ENCODE data around the gene FRYL. TPM values are rescaled to one million over a fixed set of nuclear protein-coding genes. Genes with fewer than 3 reads are reported as not detected.

FRYL gene
- total RNA-seq, 4 donors from 2014 or later: 43.2 to 92.5 (median 62.1) TPM

GRCh38 chr4:48542888-48543287, 237.2 kb downstream of the FRYL start:
- no peak for TF ChIP-seq POLR2AphosphoS5 (IDR thresholded peaks at IDR 0.05)
- no peak for TF ChIP-seq EP300 (IDR thresholded peaks at IDR 0.05)
- no peak for TF ChIP-seq POLR2A (IDR thresholded peaks at IDR 0.05)
- TF ChIP-seq CTCF (IDR thresholded peaks at IDR 0.05): no peak
- Histone ChIP-seq H3K27ac (no peak overlapping the region), H3K4me3 (no peak overlapping the region), H3K27me3 (no peaks in the 10 kb centered on the region), H3K4me1 (peaks cover 0 to 13% (median 0%) of the 10 kb centered on the region in 3 donors), H3K9me3 (no peaks in the 10 kb centered on the region), H3K36me3 (peaks cover 11 to 79% of the 10 kb centered on the region in 2 donors)
- no peak for ATAC-seq
- WGBS, 2 donors (ENCODE audit: low coverage in 1 of 2): 83 to 96% methylated on average over 1 to 2 of the region's 2 CpGs

GRCh38 chr4:48539597-48539996, 240.5 kb downstream of the FRYL start:
- Histone ChIP-seq H3K36me3 (peaks cover 11 to 68% of the 10 kb centered on the region in 2 donors), H3K27me3 (no peaks in the 10 kb centered on the region)
- no peak for ATAC-seq

DNA sequence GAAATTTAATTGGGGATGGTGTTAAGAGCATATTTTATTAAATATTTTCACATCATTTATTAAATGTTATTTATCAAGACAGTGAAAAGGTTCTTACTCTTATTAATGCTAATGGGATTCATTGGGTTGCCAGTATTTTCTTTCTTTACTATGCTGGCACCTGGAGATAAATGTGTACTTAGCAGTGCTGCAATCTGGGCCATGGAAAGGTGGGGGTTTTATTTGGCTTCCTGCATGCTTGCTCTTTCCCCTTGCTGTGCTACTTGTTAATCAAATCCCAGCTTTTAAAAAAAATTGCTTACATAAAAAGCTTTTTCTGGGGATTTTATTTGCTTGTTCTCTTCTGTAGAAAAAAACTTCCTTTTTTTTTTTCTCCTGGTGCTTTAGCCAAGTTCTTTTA, 241.7 kb downstream of the FRYL start:
- Histone ChIP-seq H3K36me3 (peaks cover 8 to 68% of the 10 kb centered on the region in 2 donors), H3K4me1 (peaks cover 0 to 13% (median 0%) of the 10 kb centered on the region in 3 donors), H3K27me3 (no peaks in the 10 kb centered on the region), H3K9me3 (no peaks in the 10 kb centered on the region), H3K27ac (no peak overlapping the region), H3K4me3 (no peak overlapping the region)
- no peak for ATAC-seq
- no peak for TF ChIP-seq CTCF (IDR thresholded peaks at IDR 0.05)
- no peak for TF ChIP-seq POLR2A (IDR thresholded peaks at IDR 0.05)
- no peak for TF ChIP-seq EP300 (IDR thresholded peaks at IDR 0.05)
- TF ChIP-seq POLR2AphosphoS5 (IDR thresholded peaks at IDR 0.05): no peak

More at GRCh38 chr4:48539597-48539996, 240.5 kb downstream of the FRYL start:
- TF ChIP-seq POLR2AphosphoS5 (IDR thresholded peaks at IDR 0.05) (no peak), CTCF (IDR thresholded peaks at IDR 0.05) (no peak), EP300 (IDR thresholded peaks at IDR 0.05) (no peak)
- no peak overlapping the region for H3K27ac ChIP-seq
- H3K4me3 ChIP-seq: no peak overlapping the region
- peaks cover 0 to 13% (median 0%) of the 10 kb centered on the region in 3 donors for H3K4me1 ChIP-seq
- WGBS, 2 donors (ENCODE audit: low coverage in 1 of 2): 91 to 92% methylated on average over 3 of the region's 3 CpGs
- no peaks in the 10 kb centered on the region for H3K9me3 ChIP-seq

DNA sequence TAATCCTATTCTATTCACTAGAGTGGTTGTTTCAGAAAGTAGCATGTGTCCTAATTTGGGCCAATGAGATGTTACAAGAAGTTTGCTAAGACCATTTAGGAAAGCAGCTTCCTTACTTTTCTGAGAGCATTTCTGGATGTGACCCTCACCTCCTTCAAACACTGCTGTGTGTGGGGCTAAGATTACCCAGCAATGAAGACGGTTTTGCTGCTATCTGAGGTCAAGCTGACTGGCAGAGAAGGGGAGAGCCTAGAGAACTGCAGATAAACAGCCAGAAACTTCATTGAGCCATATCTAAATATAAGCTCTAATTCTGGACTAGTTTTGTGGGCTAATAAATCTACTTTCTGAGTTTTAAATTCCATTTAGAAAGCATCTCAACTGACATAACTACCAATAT, 253.7 kb downstream of the FRYL start:
- H3K27ac ChIP-seq: no peak overlapping the region
- H3K27me3 ChIP-seq: no peaks in the 10 kb centered on the region
- H3K9me3 ChIP-seq: no peaks in the 10 kb centered on the region
- TF ChIP-seq POLR2A (IDR thresholded peaks at IDR 0.05) (no peak), EP300 (IDR thresholded peaks at IDR 0.05) (no peak), POLR2AphosphoS5 (IDR thresholded peaks at IDR 0.05) (no peak), CTCF (IDR thresholded peaks at IDR 0.05) (no peak)
- no peaks in the 10 kb centered on the region for H3K4me1 ChIP-seq
- no peak for ATAC-seq
- no peak overlapping the region for H3K4me3 ChIP-seq
- H3K36me3 ChIP-seq: peaks cover 5 to 100% of the 10 kb centered on the region in 2 donors
- WGBS, 2 donors (ENCODE audit: low coverage in 1 of 2): 80 to 100% methylated on average over 1 of the region's 1 CpG

DNA sequence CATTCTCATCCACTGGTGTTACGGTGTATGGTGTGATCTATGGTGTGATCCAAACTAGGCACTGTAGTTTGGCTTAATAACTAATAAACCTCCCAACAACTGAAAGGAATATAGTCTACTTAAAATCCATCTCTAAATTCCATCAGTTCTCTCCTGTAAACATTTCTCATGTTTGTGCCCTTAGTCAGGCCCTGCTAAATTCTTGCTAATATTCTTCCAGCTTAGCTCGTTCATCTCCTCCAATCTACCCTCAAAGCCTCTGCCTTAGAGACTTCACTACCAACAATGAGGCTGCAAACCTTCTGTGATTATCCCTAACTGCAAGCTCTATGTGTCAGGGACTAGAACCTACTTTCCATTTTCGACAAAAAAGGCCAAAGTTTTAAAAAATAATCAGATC, 261.9 kb downstream of the FRYL start:
- no peaks in the 10 kb centered on the region for H3K9me3 ChIP-seq
- WGBS, 2 donors (ENCODE audit: low coverage in 1 of 2): 89 to 90% methylated on average over 2 to 3 of the region's 3 CpGs
- H3K36me3 ChIP-seq: peaks cover 8 to 97% of the 10 kb centered on the region in 2 donors
- no peaks in the 10 kb centered on the region for H3K27me3 ChIP-seq
- no peak for ATAC-seq
- H3K4me3 ChIP-seq: no peak overlapping the region
- no peak overlapping the region for H3K27ac ChIP-seq
- TF ChIP-seq EP300 (IDR thresholded peaks at IDR 0.05): no peak
- TF ChIP-seq CTCF (IDR thresholded peaks at IDR 0.05): no peak
- TF ChIP-seq POLR2AphosphoS5 (IDR thresholded peaks at IDR 0.05): no peak
- TF ChIP-seq POLR2A (IDR thresholded peaks at IDR 0.05): no peak
- no peaks in the 10 kb centered on the region for H3K4me1 ChIP-seq
